ENCODE data around the gene LRP4. TPM values are rescaled to one million over a fixed set of nuclear protein-coding genes. Genes with fewer than 3 reads are reported as not detected.

Gene LRP4
- polyA plus RNA-seq, 1 donor from 2014 or later, result not detected

DNA sequence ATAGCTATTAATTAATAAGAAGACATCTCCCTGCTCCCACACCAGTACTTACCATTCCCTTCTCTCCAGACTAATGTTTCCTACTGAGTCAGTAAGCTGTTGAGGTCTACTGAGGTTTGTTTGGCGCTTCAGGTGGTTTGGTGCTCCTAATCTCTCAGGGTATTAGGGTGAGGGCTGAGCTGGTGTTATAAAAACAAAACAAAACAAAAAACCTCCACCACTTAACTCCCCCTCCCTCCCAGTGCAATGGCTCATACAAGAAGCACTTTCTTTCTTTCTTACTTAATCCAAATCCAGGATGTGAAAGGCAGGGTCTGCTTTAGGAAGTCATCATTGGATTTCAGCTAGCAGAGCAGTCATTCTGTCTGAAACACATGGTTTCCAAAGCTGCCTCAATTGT is 33.5 kb upstream of the LRP4 start:
- Histone ChIP-seq H3F3A (ENCODE audit: insufficient read depth, low read length, poor library complexity, severe bottlenecking) (no peaks in the 10 kb centered on the region), H3K9me3 (ENCODE audit: low read length) (no peaks in the 10 kb centered on the region), H4K20me1 (ENCODE audit: insufficient read depth) (no peaks in the 10 kb centered on the region), H3K79me2 (replicated peaks; ENCODE audit: insufficient read depth, low read length) (no peaks in the 10 kb centered on the region), H3K27me3 (ENCODE audit: insufficient read depth, low read depth, low read length) (no peaks in the 10 kb centered on the region), H3K27ac (ENCODE audit: low read length) (no peak overlapping the region), H3K4me2 (ENCODE audit: low read length) (no peak overlapping the region), H2AFZ (ENCODE audit: low read depth, low read length) (no peak overlapping the region), H3K36me3 (ENCODE audit: insufficient read depth, low read length) (no peaks in the 10 kb centered on the region), H3K9me2 (ENCODE audit: insufficient read depth, low read length) (no peaks in the 10 kb centered on the region), H3K9ac (ENCODE audit: low read length) (no peak overlapping the region), H3K4me3 (ENCODE audit: low read length) (no peak overlapping the region)
- TF ChIP-seq MXI1 (conservative IDR thresholded peaks at IDR 0.05; ENCODE audit: poor library complexity, severe bottlenecking), result no peak
- no peak for TF ChIP-seq POLR2AphosphoS5 (IDR thresholded peaks at IDR 0.05)
- TF ChIP-seq, protein P1, sequence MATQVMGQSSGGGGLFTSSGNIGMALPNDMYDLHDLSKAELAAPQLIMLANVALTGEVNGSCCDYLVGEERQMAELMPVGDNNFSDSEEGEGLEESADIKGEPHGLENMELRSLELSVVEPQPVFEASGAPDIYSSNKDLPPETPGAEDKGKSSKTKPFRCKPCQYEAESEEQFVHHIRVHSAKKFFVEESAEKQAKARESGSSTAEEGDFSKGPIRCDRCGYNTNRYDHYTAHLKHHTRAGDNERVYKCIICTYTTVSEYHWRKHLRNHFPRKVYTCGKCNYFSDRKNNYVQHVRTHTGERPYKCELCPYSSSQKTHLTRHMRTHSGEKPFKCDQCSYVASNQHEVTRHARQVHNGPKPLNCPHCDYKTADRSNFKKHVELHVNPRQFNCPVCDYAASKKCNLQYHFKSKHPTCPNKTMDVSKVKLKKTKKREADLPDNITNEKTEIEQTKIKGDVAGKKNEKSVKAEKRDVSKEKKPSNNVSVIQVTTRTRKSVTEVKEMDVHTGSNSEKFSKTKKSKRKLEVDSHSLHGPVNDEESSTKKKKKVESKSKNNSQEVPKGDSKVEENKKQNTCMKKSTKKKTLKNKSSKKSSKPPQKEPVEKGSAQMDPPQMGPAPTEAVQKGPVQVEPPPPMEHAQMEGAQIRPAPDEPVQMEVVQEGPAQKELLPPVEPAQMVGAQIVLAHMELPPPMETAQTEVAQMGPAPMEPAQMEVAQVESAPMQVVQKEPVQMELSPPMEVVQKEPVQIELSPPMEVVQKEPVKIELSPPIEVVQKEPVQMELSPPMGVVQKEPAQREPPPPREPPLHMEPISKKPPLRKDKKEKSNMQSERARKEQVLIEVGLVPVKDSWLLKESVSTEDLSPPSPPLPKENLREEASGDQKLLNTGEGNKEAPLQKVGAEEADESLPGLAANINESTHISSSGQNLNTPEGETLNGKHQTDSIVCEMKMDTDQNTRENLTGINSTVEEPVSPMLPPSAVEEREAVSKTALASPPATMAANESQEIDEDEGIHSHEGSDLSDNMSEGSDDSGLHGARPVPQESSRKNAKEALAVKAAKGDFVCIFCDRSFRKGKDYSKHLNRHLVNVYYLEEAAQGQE (IDR thresholded peaks at IDR 0.05; ENCODE audit: borderline replicate concordance), result no peak
- TF ChIP-seq SMC3 (conservative IDR thresholded peaks at IDR 0.05; ENCODE audit: poor library complexity), result no peak
- TF ChIP-seq RAD21 (conservative IDR thresholded peaks at IDR 0.05), result no peak
- TF ChIP-seq EP300 (conservative IDR thresholded peaks at IDR 0.05; ENCODE audit: poor library complexity, severe bottlenecking), result no peak
- TF ChIP-seq, protein P2, sequence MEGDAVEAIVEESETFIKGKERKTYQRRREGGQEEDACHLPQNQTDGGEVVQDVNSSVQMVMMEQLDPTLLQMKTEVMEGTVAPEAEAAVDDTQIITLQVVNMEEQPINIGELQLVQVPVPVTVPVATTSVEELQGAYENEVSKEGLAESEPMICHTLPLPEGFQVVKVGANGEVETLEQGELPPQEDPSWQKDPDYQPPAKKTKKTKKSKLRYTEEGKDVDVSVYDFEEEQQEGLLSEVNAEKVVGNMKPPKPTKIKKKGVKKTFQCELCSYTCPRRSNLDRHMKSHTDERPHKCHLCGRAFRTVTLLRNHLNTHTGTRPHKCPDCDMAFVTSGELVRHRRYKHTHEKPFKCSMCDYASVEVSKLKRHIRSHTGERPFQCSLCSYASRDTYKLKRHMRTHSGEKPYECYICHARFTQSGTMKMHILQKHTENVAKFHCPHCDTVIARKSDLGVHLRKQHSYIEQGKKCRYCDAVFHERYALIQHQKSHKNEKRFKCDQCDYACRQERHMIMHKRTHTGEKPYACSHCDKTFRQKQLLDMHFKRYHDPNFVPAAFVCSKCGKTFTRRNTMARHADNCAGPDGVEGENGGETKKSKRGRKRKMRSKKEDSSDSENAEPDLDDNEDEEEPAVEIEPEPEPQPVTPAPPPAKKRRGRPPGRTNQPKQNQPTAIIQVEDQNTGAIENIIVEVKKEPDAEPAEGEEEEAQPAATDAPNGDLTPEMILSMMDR (IDR thresholded peaks at IDR 0.05; ENCODE audit: poor library complexity, severe bottlenecking), result no peak
- no peak for TF ChIP-seq TAF1 (IDR thresholded peaks at IDR 0.05; ENCODE audit: low read depth)
- TF ChIP-seq EZH2 (IDR thresholded peaks at IDR 0.05; ENCODE audit: borderline replicate concordance, insufficient read depth, low read length, poor library complexity, severe bottlenecking), result no peak

DNA sequence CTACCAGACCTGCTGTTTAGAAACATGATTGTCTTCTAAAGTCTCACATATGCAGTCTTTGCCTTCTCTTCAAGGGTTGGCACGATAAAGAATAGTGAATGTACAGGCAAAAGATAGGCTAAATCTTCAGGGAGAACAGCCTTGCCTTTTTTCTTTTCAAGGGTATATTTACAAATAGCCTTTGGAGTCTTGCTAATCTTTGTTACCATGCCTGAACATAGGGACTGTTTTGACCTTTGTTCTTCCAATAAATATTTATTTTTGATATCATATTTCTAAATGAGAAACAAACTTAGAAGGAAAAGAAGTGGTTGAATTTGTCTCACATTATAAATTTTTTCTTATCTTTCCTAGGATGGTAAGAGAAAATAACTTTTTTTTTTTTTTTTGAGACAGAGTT is 30.9 kb upstream of the LRP4 start:
- H4K20me1 ChIP-seq (ENCODE audit: insufficient read depth), result no peaks in the 10 kb centered on the region

More for the DNA sequence above, 30.9 kb upstream of the LRP4 start:
- H3K27me3 ChIP-seq (ENCODE audit: insufficient read depth, low read depth, low read length), result no peaks in the 10 kb centered on the region
- H3K4me2 ChIP-seq (ENCODE audit: low read length), result no peak overlapping the region
- H3F3A ChIP-seq (ENCODE audit: insufficient read depth, low read length, poor library complexity, severe bottlenecking), result no peaks in the 10 kb centered on the region
- TF ChIP-seq, protein P2 (IDR thresholded peaks at IDR 0.05; ENCODE audit: poor library complexity, severe bottlenecking), result no peak
- no peak for TF ChIP-seq EP300 (conservative IDR thresholded peaks at IDR 0.05; ENCODE audit: poor library complexity, severe bottlenecking)
- no peak for TF ChIP-seq RAD21 (conservative IDR thresholded peaks at IDR 0.05)
- no peak for TF ChIP-seq TAF1 (IDR thresholded peaks at IDR 0.05; ENCODE audit: low read depth)
- no peak overlapping the region for H3K27ac ChIP-seq (ENCODE audit: low read length)
- no peak overlapping the region for H3K4me3 ChIP-seq (ENCODE audit: low read length)
- no peaks in the 10 kb centered on the region for H3K9me3 ChIP-seq (ENCODE audit: low read length)
- H3K9ac ChIP-seq (ENCODE audit: low read length), result no peak overlapping the region
- H3K79me2 ChIP-seq (replicated peaks; ENCODE audit: insufficient read depth, low read length), result no peaks in the 10 kb centered on the region
- no peaks in the 10 kb centered on the region for H3K36me3 ChIP-seq (ENCODE audit: insufficient read depth, low read length)
- H2AFZ ChIP-seq (ENCODE audit: low read depth, low read length), result no peak overlapping the region
- no peaks in the 10 kb centered on the region for H3K9me2 ChIP-seq (ENCODE audit: insufficient read depth, low read length)
